Neural progenitor cell (in vitro differentiated cells): ENCODE results near the gene COMP.

ENCODE experiments used
- CTCF ChIP-seq: fragments of 200-600 bp; sonication (generic); IDR thresholded peaks from 2 replicates; pipeline ENCODE4 v1.5.1; 2017; ENCODE audit warnings: antibody characterized with exemption, mild to moderate bottlenecking
- EZH2 ChIP-seq: fragments of 200-600 bp; sonication (generic); IDR thresholded peaks from 2 replicates; pipeline ENCODE4 v1.6.1; 2017; ENCODE audit warnings: antibody characterized with exemption, mild to moderate bottlenecking, moderate library complexity
- EZH2phosphoT487 ChIP-seq: fragments of 200-600 bp; sonication (generic); IDR thresholded peaks from 2 replicates; pipeline ENCODE4 v1.6.1; 2017; ENCODE audit warnings: antibody characterized with exemption

GRCh38 chr19:18735324-18735723 is 55.8 kb downstream of the COMP start:
- TF ChIP-seq EZH2 (no peak), CTCF (no peak), EZH2phosphoT487 (no peak)
